Lower leg skin (tissue), 3 donors: ENCODE results near the gene B4GALT3.
A peak's percentile ranks its signal among the peaks of the same experiment; 100 is the strongest.

Experiments
- CTCF ChIP-seq, 3 donors: fragments of 450-650 bp; IDR thresholded peaks; one replicate each; pipeline ENCODE4 v1.5.1; 2016; ENCODE audit warnings: antibody characterized with exemption in 3 of 3, mild to moderate bottlenecking in 3 of 3, moderate library complexity in 2 of 3
- POLR2A ChIP-seq, 2 donors: fragments of 450-650 bp; IDR thresholded peaks; one replicate each; pipeline ENCODE4 v1.6.1; 2016 to 2017; ENCODE audit warnings: antibody characterized with exemption in 2 of 2, mild to moderate bottlenecking in 1 of 2, moderate library complexity in 1 of 2

- TF ChIP-seq CTCF (IDR thresholded peaks at IDR 0.05) (no peak), POLR2A (IDR thresholded peaks at IDR 0.05) (peak in 1 of 2 donors; percentile 14)
Observed at GRCh38 chr1:161165742-161166668, 11.3 kb downstream of the B4GALT3 start, which contains the start of gene PPOX.
